HCT116 (cell line): ENCODE data around the gene ZNF138. TPM values are rescaled to one million over a fixed set of nuclear protein-coding genes. Genes with fewer than 3 reads are reported as not detected.

Experiments used
- ATAC-seq: fragments of 200-7000 bp; cut with Tn5 transposase; 2 replicates; pipeline ENCODE4 v1.9.1; 2020; ENCODE audit warnings: mild to moderate bottlenecking, moderate library complexity
- Bru-seq: library from RNA; stranded (reverse); fragments of 400-500 nt; gene quantifications from one replicate; lab custom pipeline; 2021; lab: Mats Ljungman, UMichigan
- BruChase-seq, 2 experiments: library from RNA; stranded (reverse); fragments of 400-500 nt; gene quantifications; one replicate each; lab custom pipeline; 2021; lab: Mats Ljungman, UMichigan
- BruUV-seq: library from RNA; stranded (reverse); fragments of 400-500 nt; replicated peaks from 2 replicates; lab custom pipeline; 2021; lab: Mats Ljungman, UMichigan
- CTCF ChIA-PET: fragments of 300-600 bp; sonication (Branson Sonifier 250); formaldehyde crosslinking; loops from one replicate; lab custom pipeline; 2021; ENCODE audit warnings: antibody characterized with exemption; lab: Charles Lee
- POLR2A ChIA-PET: fragments of 300-600, 350-600 bp; sonication (Branson Sonifier 250); formaldehyde crosslinking; loops from one replicate; lab custom pipeline; 2021; ENCODE audit warnings: antibody characterized with exemption; lab: Charles Lee
- RAD21 ChIA-PET, 2 experiments: fragments of 300-600 bp; sonication (Branson Sonifier 250); formaldehyde crosslinking; loops; one replicate each; lab custom pipeline; 2023; ENCODE audit warnings: low total read pairs in 2 of 2; ENCODE audit not compliant: uncharacterized antibody in 2 of 2, unreplicated experiment in 2 of 2, low non-redundant PET in 1 of 2; lab: Charles Lee
- DNase-seq: peaks from one replicate; pipeline ENCODE4 v3.0.0-alpha.2; 2010; ENCODE audit warnings: low read depth, low spot score
- H2AFZ ChIP-seq: fragments of 200-600 bp; shearing (Covaris generic), sonication (generic); 2 replicates; pipeline ENCODE4 v1.6.1; 2017; ENCODE audit warnings: low read depth, mixed run types, mixed read lengths, antibody characterized with exemption, low read length; ENCODE audit not compliant: poor library complexity, severe bottlenecking
- H3K27ac ChIP-seq: 2 replicates; pipeline ENCODE4 v1.5.1; 2012; ENCODE audit warnings: low read depth, low read length
- H3K27me3 ChIP-seq: fragments of 200-600 bp; sonication (generic); 2 replicates; pipeline ENCODE4 v1.6.1; 2016; ENCODE audit warnings: mixed run types, low read length, mixed read lengths; ENCODE audit not compliant: insufficient read depth
- H3K36me3 ChIP-seq, 2 experiments: fragments of 200-500 bp in 1 of 2; fragments of 200-600 bp in 1 of 2; sonication (Bioruptor generic) in 1 of 2; sonication (generic) in 1 of 2; 2 replicates each; pipeline versions ENCODE4 v1.5.1 to v1.6.1; 2014 to 2016; ENCODE audit warnings: low read length in 2 of 2, inconsistent platforms in 1 of 2, mixed read lengths in 1 of 2, mixed run types in 1 of 2; ENCODE audit not compliant: insufficient read depth in 2 of 2, control insufficient read depth in 1 of 2
- H3K4me1 ChIP-seq, 2 experiments: fragments of 200-600 bp in 1 of 2; sonication (generic) in 1 of 2; 2 replicates each; pipeline versions ENCODE4 v1.5.1 to v1.6.1; 2012 to 2017; ENCODE audit warnings: low read length in 2 of 2, inconsistent platforms in 1 of 2, mild to moderate bottlenecking in 1 of 2, mixed read lengths in 1 of 2, mixed run types in 1 of 2, moderate library complexity in 1 of 2; ENCODE audit not compliant: insufficient read depth in 2 of 2, control insufficient read depth in 1 of 2
- H3K4me2 ChIP-seq: fragments of 200-600 bp; sonication (generic); 2 replicates; pipeline ENCODE4 v1.6.1; 2017; ENCODE audit warnings: mixed run types, low read length, mixed read lengths
- H3K4me3 ChIP-seq, 2 experiments: fragments of 200-600 bp in 1 of 2; sonication (generic) in 1 of 2; replicated peaks in 1 of 2; 2 replicates each; pipeline ENCODE4 v1.5.1; 2011 to 2016; ENCODE audit warnings: low read length in 2 of 2, control low read depth in 1 of 2, low read depth in 1 of 2, mild to moderate bottlenecking in 1 of 2, mixed read lengths in 1 of 2, mixed run types in 1 of 2
- H3K79me2 ChIP-seq: fragments of 200-600 bp; sonication (generic); 2 replicates; pipeline ENCODE4 v1.6.1; 2017; ENCODE audit warnings: mild to moderate bottlenecking, mixed run types, low read length, moderate library complexity, mixed read lengths; ENCODE audit not compliant: insufficient read depth
- H3K9ac ChIP-seq: fragments of 200-600 bp; sonication (generic); 2 replicates; pipeline ENCODE4 v1.6.1; 2016; ENCODE audit warnings: low read length, mixed read lengths
- H3K9me2 ChIP-seq: fragments of 200-600 bp; sonication (generic), shearing (Covaris generic); 2 replicates; pipeline ENCODE4 v1.6.1; 2017; ENCODE audit warnings: mixed run types, mild to moderate bottlenecking, moderate library complexity; ENCODE audit not compliant: insufficient read depth
- H3K9me3 ChIP-seq, 2 experiments: fragments of 200-500 bp in 1 of 2; fragments of 200-600 bp in 1 of 2; sonication (Bioruptor generic) in 1 of 2; sonication (generic) in 1 of 2; 2 replicates each; pipeline ENCODE4 v1.6.1; 2014 to 2017; ENCODE audit warnings: low read length in 2 of 2, mixed read lengths in 2 of 2, inconsistent platforms in 1 of 2, low read depth in 1 of 2, mild to moderate bottlenecking in 1 of 2, mixed run types in 1 of 2, moderate library complexity in 1 of 2; ENCODE audit not compliant: control insufficient read depth in 1 of 2, insufficient read depth in 1 of 2
- H4K20me1 ChIP-seq: fragments of 200-600 bp; sonication (generic), shearing (Covaris generic); 2 replicates; pipeline ENCODE4 v1.6.1; 2017; ENCODE audit warnings: mixed run types, mild to moderate bottlenecking, moderate library complexity; ENCODE audit not compliant: insufficient read depth
- CBX3 ChIP-seq: IDR thresholded peaks from 2 replicates; pipeline ENCODE4 v1.6.1; 2012; ENCODE audit warnings: low read depth
- CTCF ChIP-seq, 3 experiments: fragments of 200-600 bp in 1 of 3; sonication (generic) in 1 of 3; IDR thresholded peaks in 2 of 3; conservative IDR thresholded peaks in 1 of 3; 2 replicates each; pipeline ENCODE4 v1.5.1; 2012 to 2017; ENCODE audit warnings: low read depth in 2 of 3, low read length in 2 of 3, antibody characterized with exemption in 1 of 3, borderline replicate concordance in 1 of 3, control low read depth in 1 of 3, mild to moderate bottlenecking in 1 of 3, mixed read lengths in 1 of 3, mixed run types in 1 of 3, moderate library complexity in 1 of 3; ENCODE audit not compliant: insufficient read depth in 1 of 3
- EGR1 ChIP-seq: IDR thresholded peaks from 2 replicates; pipeline ENCODE4 v1.6.1; 2012; ENCODE audit warnings: low read depth
- EZH2phosphoT487 ChIP-seq: fragments of 200-600 bp; IDR thresholded peaks from 2 replicates; pipeline ENCODE4 v1.6.1; 2018; ENCODE audit warnings: antibody characterized with exemption, borderline replicate concordance
- FOSL1 ChIP-seq: IDR thresholded peaks from 2 replicates; pipeline ENCODE4 v1.6.1; 2012; ENCODE audit warnings: low read depth
- JUND ChIP-seq: IDR thresholded peaks from 2 replicates; pipeline ENCODE4 v1.6.1; 2012
- POLR2A ChIP-seq: IDR thresholded peaks from 2 replicates; pipeline ENCODE4 v1.7.0; 2011; ENCODE audit warnings: borderline replicate concordance; ENCODE audit not compliant: insufficient read depth, insufficient read length; ENCODE audit errors: extremely low read depth
- POLR2AphosphoS5 ChIP-seq: IDR thresholded peaks from 2 replicates; pipeline ENCODE4 v1.6.1; 2011; ENCODE audit warnings: mild to moderate bottlenecking, low read depth, low read length, moderate library complexity
- REST ChIP-seq: IDR thresholded peaks from 2 replicates; pipeline ENCODE4 v1.6.1; 2012; ENCODE audit warnings: low read depth
- SIN3A ChIP-seq: IDR thresholded peaks from 2 replicates; pipeline ENCODE4 v1.6.1; 2012; ENCODE audit warnings: low read depth
- SRF ChIP-seq: IDR thresholded peaks from 2 replicates; pipeline ENCODE4 v1.6.1; 2012; ENCODE audit warnings: low read depth
- TCF7L2 ChIP-seq: IDR thresholded peaks from 2 replicates; pipeline ENCODE4 v1.7.0; 2011; ENCODE audit warnings: borderline replicate concordance, inconsistent platforms; ENCODE audit not compliant: insufficient read depth, insufficient read length; ENCODE audit errors: extremely low read depth
- ZFX ChIP-seq: fragments of 450-650 bp; IDR thresholded peaks from 2 replicates; pipeline ENCODE4 v1.6.1; 2017
- ZNF274 ChIP-seq: fragments of 200-500 bp; sonication (Bioruptor generic); IDR thresholded peaks from 2 replicates; pipeline ENCODE4 v1.6.1; 2014; ENCODE audit warnings: mild to moderate bottlenecking, low read depth, low read length, inconsistent platforms
- intact Hi-C: fragments of 100-400 bp; cut with micrococcal nuclease; formaldehyde crosslinking; loops from 2 replicates; pipeline ENCODE4 v1.10.0; 2022
- long read RNA-seq: library from polyadenylated mRNA; unstranded; transcript quantifications from one replicate; pipeline ENCODE4 v2.0.0, GENCODE V29; 2021; ENCODE audit not compliant: unreplicated experiment
- polyA plus RNA-seq: library from polyadenylated mRNA; unstranded; fragments of >200 nt; gene quantifications from 2 replicates; pipeline ENCODE4 v1.2.1, GENCODE V29; 2012; ENCODE audit warnings: missing spikeins
- total RNA-seq: library from RNA; stranded (reverse); gene quantifications from one replicate; pipeline ENCODE4 v1.2.1, GENCODE V29; 2021; ENCODE audit not compliant: unreplicated experiment
- TF ChIP-seq, protein P1 (sequence below): IDR thresholded peaks from 2 replicates; pipeline ENCODE4 v1.6.1; 2011; ENCODE audit warnings: mild to moderate bottlenecking, low read length, moderate library complexity; ENCODE audit not compliant: insufficient replicate concordance; ENCODE audit errors: extremely low read depth
- TF ChIP-seq, protein P2 (sequence below): IDR thresholded peaks from 2 replicates; pipeline ENCODE4 v1.6.1; 2012
- TF ChIP-seq, protein P3 (sequence below): IDR thresholded peaks from 2 replicates; pipeline ENCODE4 v1.6.1; 2012

Gene ZNF138
- 10.1 TPM for total RNA-seq
- polyA plus RNA-seq, result 3.8 and 4.7 TPM in 2 replicates
- percentile 77 among the genes with signal in this experiment for Bru-seq, nascent RNA
- BruChase-seq, experiment 1, labeled RNA remaining after a 6-hour chase, result percentile 76 among the genes with signal in this experiment
- BruChase-seq, experiment 2, labeled RNA remaining after a 2-hour chase, result percentile 76 among the genes with signal in this experiment
- long read RNA-seq, transcript ZNF138-203 (2 exons, 2,308 nt), result major isoform, 11 of 22 reads
- long read RNA-seq, partial matches to known transcripts, result 0 of 22 reads
- long read RNA-seq, other reads (novel, unspliced or antisense), result 6 of 22 reads

DNA sequence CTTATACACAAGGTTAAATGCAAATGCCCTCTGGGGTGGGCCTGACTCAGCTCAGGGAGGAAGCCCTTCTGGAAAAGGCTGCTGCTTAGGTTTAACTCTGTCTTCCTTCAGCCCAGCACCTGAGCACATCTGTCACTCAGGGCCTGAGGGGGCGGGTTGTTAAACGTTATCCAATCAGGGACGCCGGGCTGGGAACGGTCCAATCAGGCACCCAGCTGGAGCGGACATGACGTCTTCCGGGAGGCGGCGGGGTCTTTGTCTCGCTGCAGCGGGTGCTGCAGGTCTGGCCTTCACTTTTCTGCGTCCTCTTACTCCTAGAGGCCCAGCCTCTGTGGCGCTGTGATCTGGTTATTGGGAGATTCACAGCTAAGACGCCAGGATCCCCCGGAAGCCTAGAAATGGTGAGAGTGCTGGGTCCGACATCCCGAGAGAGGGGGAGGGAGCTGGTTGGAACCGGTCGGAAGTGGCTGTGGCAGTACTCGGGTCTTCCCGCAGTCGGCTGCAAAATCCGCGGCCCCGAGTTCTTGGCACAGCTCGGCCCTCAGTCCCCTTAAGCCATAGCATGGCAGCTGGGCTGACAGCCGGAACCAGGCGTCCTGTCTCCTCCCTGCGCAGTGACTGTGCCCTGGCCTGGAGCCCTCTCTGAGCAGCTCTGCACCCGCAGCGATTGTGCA lies at the start of gene ZNF138:
Gene ZNF138 (plus strand): TSS at position 258 of the 674 bp plus-strand sequence. CDS start 141 bp downstream, at position 399.
- no peaks in the 10 kb centered on the region for H3K9me2 ChIP-seq
- TF ChIP-seq TCF7L2 (peak; percentile 58), SRF (no peak), FOSL1 (no peak), CTCF (IDR thresholded peaks at IDR 0.05 in 2 of 3, conservative IDR thresholded peaks at IDR 0.05 in 1 of 3; ENCODE audit: borderline replicate concordance in 1 of 3, insufficient read depth in 1 of 3, low read depth in 2 of 3, low read length in 2 of 3) (no peak), POLR2AphosphoS5 (peak; percentile 81), EGR1 (0 out of 2 replicates have a peak, but pooled peaks have one; percentile 49), ZNF274 (no peak), CBX3 (no peak), EZH2phosphoT487 (no peak), ZFX (peak; percentile 60; the same call in 1 of the 2 replicates), POLR2A (peak; percentile 71), SIN3A (peak; percentile 74; the same call in 1 of the 2 replicates), JUND (no peak), REST (no peak)
- TF ChIP-seq, protein P1, sequence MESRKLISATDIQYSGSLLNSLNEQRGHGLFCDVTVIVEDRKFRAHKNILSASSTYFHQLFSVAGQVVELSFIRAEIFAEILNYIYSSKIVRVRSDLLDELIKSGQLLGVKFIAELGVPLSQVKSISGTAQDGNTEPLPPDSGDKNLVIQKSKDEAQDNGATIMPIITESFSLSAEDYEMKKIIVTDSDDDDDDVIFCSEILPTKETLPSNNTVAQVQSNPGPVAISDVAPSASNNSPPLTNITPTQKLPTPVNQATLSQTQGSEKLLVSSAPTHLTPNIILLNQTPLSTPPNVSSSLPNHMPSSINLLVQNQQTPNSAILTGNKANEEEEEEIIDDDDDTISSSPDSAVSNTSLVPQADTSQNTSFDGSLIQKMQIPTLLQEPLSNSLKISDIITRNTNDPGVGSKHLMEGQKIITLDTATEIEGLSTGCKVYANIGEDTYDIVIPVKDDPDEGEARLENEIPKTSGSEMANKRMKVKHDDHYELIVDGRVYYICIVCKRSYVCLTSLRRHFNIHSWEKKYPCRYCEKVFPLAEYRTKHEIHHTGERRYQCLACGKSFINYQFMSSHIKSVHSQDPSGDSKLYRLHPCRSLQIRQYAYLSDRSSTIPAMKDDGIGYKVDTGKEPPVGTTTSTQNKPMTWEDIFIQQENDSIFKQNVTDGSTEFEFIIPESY, result no peak
- TF ChIP-seq, protein P2, sequence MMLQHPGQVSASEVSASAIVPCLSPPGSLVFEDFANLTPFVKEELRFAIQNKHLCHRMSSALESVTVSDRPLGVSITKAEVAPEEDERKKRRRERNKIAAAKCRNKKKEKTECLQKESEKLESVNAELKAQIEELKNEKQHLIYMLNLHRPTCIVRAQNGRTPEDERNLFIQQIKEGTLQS, result no peak
- TF ChIP-seq, protein P3, sequence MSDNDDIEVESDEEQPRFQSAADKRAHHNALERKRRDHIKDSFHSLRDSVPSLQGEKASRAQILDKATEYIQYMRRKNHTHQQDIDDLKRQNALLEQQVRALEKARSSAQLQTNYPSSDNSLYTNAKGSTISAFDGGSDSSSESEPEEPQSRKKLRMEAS, result peak; percentile 32; the same call in 1 of the 2 replicates

More for the DNA sequence above, at the start of gene ZNF138:
- H3K9me3 ChIP-seq, result no peaks in the 10 kb centered on the region
- H3K27ac ChIP-seq, result peak within 1 kb of the TSS; percentile 70
- peak within 1 kb of the TSS; percentile 65 for H3K4me2 ChIP-seq
- no TSS peak for BruUV-seq
- peak within 1 kb of the TSS; percentile 76 for H2AFZ ChIP-seq
- H3K36me3 ChIP-seq, result peaks cover 0 to 5% of the 10 kb centered on the region in 2 experiments; a peak in 2 of 4 replicates
- ATAC-seq, result peak; percentile 100
- H3K4me1 ChIP-seq, result peaks cover 5 to 14% of the 10 kb centered on the region in 2 experiments; a peak in 3 of 4 replicates
- ChIA-PET CTCF (no interaction called here), POLR2A (interaction anchor here (0.6 kb wide), 1 partner anchor 72 kb away, joined by 3 read pairs; no protein-coding TSS in a partner anchor), RAD21 (no interaction called here)
- H3K4me3 ChIP-seq, result peak within 1 kb of the TSS; percentile 77 to 95
- H4K20me1 ChIP-seq, result no peaks in the 10 kb centered on the region
- intact Hi-C loops, result loop anchor here (10.0 kb wide), 1 partner anchor 230 kb away; the partner anchor contains the start of gene ZNF680
- peaks cover 39% of the 10 kb centered on the region for H3K79me2 ChIP-seq
- H3K27me3 ChIP-seq, result no peaks in the 10 kb centered on the region
- peak within 1 kb of the TSS; percentile 81 for H3K9ac ChIP-seq
- DNase-seq, result peak; percentile 92
